ENCODE results near the gene CTSW.
"Not testable (repeated sequence)": the region's sequence is repeated elsewhere in the genome, so short reads cannot be mapped to it uniquely, and the experiment has no call there.

The CTSW gene, protein sequence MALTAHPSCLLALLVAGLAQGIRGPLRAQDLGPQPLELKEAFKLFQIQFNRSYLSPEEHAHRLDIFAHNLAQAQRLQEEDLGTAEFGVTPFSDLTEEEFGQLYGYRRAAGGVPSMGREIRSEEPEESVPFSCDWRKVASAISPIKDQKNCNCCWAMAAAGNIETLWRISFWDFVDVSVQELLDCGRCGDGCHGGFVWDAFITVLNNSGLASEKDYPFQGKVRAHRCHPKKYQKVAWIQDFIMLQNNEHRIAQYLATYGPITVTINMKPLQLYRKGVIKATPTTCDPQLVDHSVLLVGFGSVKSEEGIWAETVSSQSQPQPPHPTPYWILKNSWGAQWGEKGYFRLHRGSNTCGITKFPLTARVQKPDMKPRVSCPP

DNA sequence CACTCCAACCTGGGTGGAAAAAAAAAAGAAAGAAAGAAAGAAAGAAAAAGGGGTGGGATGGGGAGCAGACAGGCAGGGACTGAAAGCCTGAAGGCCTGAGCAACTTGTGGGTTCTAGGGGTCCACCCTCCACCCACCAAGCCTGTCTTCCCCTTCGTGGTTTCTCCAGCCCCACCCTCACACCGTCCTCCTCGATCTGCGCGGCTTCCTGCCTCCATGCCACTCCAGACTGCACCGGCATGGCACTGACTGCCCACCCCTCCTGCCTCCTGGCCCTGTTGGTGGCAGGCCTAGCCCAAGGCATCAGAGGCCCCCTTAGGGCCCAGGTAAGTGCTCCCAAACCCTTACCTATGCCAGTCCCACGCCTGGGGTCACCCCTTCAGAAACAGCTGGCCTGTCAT, at the start of gene CTSW:
Gene CTSW (plus strand): TSS at position 221 of the 400 bp plus-strand sequence. CDS start 18 bp downstream, at position 239.
- no peak for DNase-seq (ENCODE audit: low read depth)

GRCh38 chr11:65832231-65832630, 47.4 kb upstream of the CTSW start:
- not testable (repeated sequence) for DNase-seq (ENCODE audit: low read depth)

- DNase-seq (ENCODE audit: low read depth) = peak; percentile 87
These were observed 46.2 kb upstream of the CTSW start, which contains the start of gene SNX32 for GRCh38 chr11:65833297-65834030. SNX32 (plus strand) TSS chr11:65833963; CDS start chr11:65834066, 103 bp downstream.

DNA sequence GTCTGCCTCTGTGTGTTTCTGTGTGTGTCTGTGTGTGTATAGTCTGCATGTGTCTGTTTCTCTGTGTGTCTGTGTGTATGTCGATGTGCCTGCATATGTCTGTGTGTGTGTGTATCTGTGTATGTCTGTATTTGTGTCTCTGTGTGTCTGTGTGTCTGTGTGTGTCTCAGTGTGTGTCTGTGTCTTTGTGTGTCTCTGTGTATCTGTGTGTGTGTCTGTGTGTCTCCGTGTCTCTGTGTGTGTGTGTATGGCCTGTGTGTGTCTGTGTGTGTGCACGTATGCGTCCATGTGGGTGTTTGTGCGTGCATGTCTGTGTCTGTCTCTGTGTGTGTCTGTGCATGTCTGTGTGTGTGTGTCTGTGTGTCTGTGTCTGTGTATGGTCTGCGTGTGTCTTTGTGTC, 45.4 kb upstream of the CTSW start:
- DNase-seq (ENCODE audit: low read depth) = no peak

DNA sequence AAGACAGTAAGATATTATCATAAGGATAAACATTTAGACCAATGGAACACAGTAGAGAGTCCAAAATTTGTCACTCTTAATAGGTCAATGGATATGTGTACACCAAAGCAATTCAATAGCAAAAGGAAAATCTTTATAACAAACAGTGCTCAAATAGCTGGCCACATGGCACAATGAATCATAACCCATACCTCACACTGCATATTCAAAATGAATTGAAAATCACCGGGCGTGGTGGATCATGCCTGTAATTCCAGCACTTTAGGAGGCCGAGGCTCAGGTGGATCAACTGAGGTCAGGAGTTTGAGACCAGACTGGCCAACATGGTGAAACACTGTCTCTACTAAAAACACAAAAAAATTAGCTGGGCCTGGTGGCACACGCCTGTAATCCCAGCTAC, 37.5 kb upstream of the CTSW start:
- no peak for DNase-seq (ENCODE audit: low read depth)

DNA sequence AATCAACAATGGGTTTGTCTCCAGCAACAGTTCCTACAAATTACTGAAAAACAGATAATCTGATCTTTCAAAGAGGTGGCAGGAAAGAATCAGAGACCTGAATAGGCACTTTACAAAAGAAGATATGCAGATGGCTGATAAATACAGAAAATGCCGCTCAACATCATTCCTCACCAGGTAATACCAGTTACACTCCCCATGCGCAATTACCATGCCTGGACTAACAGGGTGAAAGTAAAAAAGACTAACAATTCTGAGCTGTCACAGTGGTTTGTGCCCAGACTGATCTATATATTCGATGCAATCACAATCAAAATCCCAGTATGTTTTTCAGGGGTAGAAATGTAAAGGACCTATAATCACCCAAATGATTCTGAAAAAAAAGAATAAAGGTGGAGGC, 35.8 kb upstream of the CTSW start:
- DNase-seq (ENCODE audit: low read depth) = no peak

- no peak for DNase-seq (ENCODE audit: low read depth)
These were observed 35.3 kb upstream of the CTSW start for GRCh38 chr11:65844231-65844872.

DNA sequence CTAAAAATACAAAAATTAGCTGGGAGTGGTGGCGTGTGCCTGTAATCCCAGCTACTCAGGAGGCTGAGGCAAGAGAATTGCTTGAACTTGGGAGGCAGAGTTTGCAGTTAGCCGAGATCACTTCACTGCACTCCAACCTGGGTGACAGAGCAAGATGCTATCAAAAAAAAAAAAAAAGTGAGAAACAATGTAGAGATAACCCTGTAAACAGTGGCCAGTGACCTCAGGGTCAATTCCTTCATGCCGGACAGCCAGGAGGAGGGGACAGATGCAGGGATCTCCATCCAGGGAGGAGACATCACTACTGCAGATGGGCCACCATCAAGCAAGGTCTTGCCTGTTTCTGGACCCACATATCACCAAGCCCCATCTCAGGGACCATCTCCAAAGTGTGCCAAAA, 31.9 kb upstream of the CTSW start:
- no peak for DNase-seq (ENCODE audit: low read depth)

GRCh38 chr11:65848693-65849092, 30.9 kb upstream of the CTSW start:
- DNase-seq (ENCODE audit: low read depth) = not testable (repeated sequence)

DNA sequence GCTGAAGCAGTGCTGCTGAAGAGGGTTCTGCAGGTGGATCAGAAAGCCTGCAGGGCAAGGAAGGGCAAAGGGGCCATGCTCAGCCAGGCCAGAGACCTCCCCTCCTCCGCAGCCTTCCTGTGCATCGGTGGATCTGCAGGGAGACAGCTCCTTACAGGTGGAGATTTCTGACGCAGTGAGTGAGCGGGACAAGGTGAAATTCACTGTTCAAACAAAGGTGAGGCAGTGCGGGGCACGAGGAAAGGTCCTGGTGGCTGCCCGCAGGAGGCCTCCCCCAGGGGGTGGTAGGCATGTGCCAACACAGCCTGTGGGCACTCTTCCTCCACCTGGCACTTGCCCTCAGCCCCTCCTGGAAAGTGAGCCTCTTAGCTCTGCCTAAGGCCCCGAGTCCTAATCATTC, 30.3 kb upstream of the CTSW start:
- no peak for DNase-seq (ENCODE audit: low read depth)

- no peak for DNase-seq (ENCODE audit: low read depth)
These were observed 29.8 kb upstream of the CTSW start for GRCh38 chr11:65849771-65850216.

- DNase-seq (ENCODE audit: low read depth) = no peak
These were observed 29.2 kb upstream of the CTSW start for GRCh38 chr11:65850217-65851082.

DNA sequence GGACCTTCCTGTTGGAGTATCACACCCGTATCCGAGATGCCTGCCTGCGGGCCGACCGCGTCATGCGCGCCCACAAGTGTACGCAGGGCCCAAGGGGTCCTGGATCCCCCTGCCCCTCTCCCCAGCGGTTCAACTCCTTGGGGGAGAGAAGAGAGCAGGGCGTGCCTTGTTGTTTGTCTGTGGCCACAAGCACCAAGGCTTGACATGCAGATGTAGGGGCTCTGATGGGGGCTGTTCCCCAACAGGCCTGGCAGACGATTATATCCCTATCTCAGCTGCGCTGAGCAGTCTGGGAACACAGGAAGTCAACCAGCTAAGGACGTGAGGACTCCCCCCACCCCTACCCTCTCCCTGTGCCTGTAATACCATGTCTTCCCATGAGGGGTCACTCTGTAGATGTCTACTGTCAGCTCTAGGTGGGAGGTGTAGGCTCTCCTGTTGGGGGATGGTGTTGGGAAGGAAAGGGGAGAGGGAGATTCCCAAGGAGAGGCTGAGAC, 28.5 kb upstream of the CTSW start:
- DNase-seq (ENCODE audit: low read depth) = peak; percentile 34

DNA sequence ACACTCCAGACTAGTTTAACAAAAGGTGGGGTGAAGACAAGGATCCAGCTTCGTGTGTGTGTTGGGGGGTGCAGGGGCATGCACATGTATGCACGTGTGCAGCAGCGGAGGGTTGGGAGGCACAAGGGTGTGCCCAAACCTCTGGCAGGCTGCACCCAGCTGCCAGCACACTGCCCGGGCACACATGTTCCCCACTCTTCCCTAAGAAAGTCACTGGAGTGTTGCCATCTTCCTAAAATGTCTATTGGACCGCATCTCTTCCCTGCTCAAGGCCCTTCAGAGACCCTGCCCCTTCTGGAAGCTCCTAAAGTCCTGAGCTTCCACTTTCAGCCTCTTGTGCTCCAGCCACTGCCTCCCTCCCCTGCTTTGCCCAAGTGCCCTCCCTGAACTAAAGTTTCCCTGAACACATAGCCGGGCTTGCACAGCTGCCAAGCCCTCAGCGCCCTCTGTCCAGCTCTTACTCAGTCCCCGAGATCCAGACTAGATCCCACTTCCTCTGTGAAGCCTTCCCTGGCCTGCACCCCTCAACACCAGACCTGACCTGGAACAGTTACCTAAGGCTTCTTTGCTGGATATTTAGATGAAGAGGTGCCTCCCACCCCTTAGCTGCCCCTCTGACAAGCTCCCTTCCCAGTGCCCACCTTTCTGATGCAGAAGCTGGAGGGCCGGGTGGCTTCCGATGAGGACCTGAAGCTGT, 27.7 kb upstream of the CTSW start:
- DNase-seq (ENCODE audit: low read depth) = no peak

DNA sequence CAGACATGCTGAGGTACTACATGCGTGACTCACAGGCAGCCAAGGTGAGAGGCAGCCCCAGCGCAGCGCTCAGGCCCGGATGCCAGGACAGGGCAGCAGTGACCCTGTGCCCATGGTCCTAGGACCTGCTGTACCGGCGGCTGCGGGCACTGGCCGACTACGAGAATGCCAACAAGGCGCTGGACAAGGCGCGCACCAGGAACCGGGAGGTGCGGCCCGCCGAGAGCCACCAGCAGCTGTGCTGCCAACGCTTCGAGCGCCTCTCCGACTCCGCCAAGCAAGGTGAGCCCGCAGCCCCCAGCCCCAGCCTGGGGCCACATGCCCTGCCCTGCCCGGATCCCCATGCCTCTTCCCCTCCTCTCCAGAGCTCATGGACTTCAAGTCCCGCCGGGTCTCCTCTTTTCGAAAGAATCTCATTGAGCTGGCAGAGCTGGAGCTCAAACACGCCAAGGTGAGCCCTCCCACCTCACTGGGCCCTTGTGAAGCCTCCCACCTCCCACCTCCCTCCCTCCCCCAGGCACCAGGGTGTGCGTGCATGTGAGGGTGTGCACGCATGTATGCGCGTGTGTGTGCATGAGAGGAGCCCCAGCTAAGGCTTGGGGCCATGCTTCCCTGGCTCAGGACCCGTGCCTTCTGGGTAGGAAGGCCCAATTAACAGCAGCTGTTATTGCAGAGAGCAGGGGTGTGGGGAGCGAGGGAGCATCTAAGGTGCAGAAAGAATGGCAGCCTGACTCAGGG, 27.0 kb upstream of the CTSW start:
- DNase-seq (ENCODE audit: low read depth) = no peak

DNA sequence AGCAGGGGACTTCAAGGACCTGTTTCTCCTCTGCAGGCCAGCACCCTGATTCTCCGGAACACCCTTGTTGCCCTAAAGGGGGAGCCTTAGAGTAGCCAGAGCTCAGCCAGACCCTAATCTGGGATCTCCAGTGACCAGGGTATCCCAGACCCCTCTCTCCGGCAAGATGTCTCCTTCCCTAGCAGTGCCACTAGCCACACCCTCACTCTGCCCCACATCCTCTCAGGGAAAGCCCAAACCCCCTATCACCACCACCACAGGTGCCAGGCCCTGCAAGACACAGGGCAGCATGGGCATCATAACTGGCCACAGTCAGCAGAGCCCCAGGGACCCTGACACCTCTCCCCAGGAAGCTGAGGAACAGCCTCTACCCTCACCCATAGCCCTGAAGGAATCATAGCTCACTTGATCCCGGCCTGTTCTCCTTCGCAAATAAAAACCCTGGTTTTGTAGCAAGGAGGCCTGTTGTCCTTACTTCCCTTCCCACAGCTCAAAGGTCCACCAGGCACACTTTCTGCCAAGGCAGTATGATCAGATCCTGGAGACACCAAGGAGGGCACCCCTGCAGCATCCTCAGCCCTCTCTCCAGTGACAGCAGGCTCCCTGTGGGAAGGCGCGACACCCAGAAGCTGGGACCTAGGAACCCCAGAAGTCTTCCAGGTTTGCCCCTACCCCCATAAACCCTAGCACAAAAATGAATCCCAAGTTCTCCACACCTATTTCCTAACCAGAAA, 26.2 kb upstream of the CTSW start:
- no peak for DNase-seq (ENCODE audit: low read depth)

DNA sequence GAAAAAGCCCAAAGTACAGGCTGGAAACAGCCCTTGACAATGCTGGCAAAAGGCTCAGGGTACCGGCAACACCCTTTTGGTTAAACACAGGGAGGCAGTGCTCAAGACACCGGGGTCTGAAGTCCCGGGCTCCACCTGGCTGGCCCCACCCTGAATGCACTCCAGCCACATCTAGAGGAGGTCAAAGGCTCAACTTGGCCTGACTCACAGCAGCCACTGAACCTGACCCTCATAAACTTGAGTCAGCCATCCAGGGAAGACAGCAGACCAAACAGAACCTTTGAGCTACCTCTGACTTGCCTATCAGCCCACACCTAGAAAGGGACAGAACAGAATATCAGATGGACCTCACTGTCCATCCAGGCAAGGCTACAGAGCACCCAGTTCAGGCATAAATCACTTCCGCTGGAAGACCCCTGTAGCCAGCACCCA, 25.5 kb upstream of the CTSW start:
- DNase-seq (ENCODE audit: low read depth) = no peak

- DNase-seq (ENCODE audit: low read depth) = no peak
These were observed 24.5 kb upstream of the CTSW start for GRCh38 chr11:65854852-65855837.

All from amniotic epithelial cell (primary cell).